HG03558 (cell line): ENCODE measurements around the gene NKX1-1.

Experiments used
- ATAC-seq: cut with Tn5 transposase; IDR thresholded peaks from one replicate; pipeline ENCODE4 v1.9.1; 2021; ENCODE audit warnings: moderate number of reproducible peaks; ENCODE audit not compliant: unreplicated experiment; ENCODE audit errors: extremely low read depth

NKX1-1 gene

GRCh38 chr4:1364217-1364616, 42.0 kb downstream of the NKX1-1 start:
- no peak for ATAC-seq

GRCh38 chr4:1363513-1363912, 42.7 kb downstream of the NKX1-1 start:
- ATAC-seq, result no peak

GRCh38 chr4:1362521-1362920, 43.7 kb downstream of the NKX1-1 start:
- ATAC-seq, result no peak

GRCh38 chr4:1362046-1362445, 44.2 kb downstream of the NKX1-1 start:
- ATAC-seq, result no peak

GRCh38 chr4:1361431-1361830, 44.8 kb downstream of the NKX1-1 start:
- ATAC-seq, result no peak

- ATAC-seq, result no peak
Measured at GRCh38 chr4:1360423-1361283, 45.6 kb downstream of the NKX1-1 start.

- no peak for ATAC-seq
Measured at GRCh38 chr4:1359976-1360375, 46.3 kb downstream of the NKX1-1 start.

- ATAC-seq, result no peak
Measured at GRCh38 chr4:1359144-1359501, 47.1 kb downstream of the NKX1-1 start.

GRCh38 chr4:1358421-1359143, 47.7 kb downstream of the NKX1-1 start:
- ATAC-seq, result no peak

- ATAC-seq, result no peak
Measured at GRCh38 chr4:1357356-1358248, 48.6 kb downstream of the NKX1-1 start.

- ATAC-seq, result no peak
Measured at GRCh38 chr4:1356181-1356998, 49.9 kb downstream of the NKX1-1 start.

GRCh38 chr4:1355378-1355777, 50.9 kb downstream of the NKX1-1 start:
- no peak for ATAC-seq

- ATAC-seq, result no peak
Measured at GRCh38 chr4:1354983-1355275, 51.3 kb downstream of the NKX1-1 start.

GRCh38 chr4:1354136-1354982, 51.9 kb downstream of the NKX1-1 start:
- ATAC-seq, result no peak

- no peak for ATAC-seq
Measured at GRCh38 chr4:1353186-1354055, 52.8 kb downstream of the NKX1-1 start.
